Mesenchymal stem cell (in vitro differentiated cells and primary cell): Measurements from ENCODE around the gene MARF1.
A peak's percentile ranks its signal among the peaks of the same experiment; 100 is the strongest.

ENCODE experiments used
- DNase-seq: peaks from one replicate; pipeline ENCODE4 v3.0.0-alpha.2; 2013
- H2AFZ ChIP-seq: one replicate; pipeline ENCODE4 v1.6.1; 2013; ENCODE audit warnings: low read depth, mild to moderate bottlenecking, control low read depth, inconsistent platforms, low read length, moderate library complexity
- H2AK5ac ChIP-seq: 2 replicates; pipeline ENCODE4 v1.6.1; 2013; ENCODE audit warnings: low read length, moderate library complexity, mild to moderate bottlenecking, inconsistent platforms; ENCODE audit not compliant: severe bottlenecking
- H2BK120ac ChIP-seq: one replicate; pipeline ENCODE4 v1.6.1; 2013; ENCODE audit warnings: low read depth, mild to moderate bottlenecking, inconsistent platforms, low read length, moderate library complexity
- H2BK12ac ChIP-seq, 2 experiments: one replicate each; pipeline ENCODE4 v1.6.1; 2013; ENCODE audit warnings: inconsistent platforms in 2 of 2, low read length in 2 of 2, mild to moderate bottlenecking in 2 of 2, moderate library complexity in 2 of 2, control low read depth in 1 of 2
- H2BK15ac ChIP-seq: one replicate; pipeline ENCODE4 v1.6.1; 2013; ENCODE audit warnings: mild to moderate bottlenecking, low read depth, inconsistent platforms; ENCODE audit not compliant: poor library complexity, severe bottlenecking
- H2BK5ac ChIP-seq: 2 replicates; pipeline ENCODE4 v1.6.1; 2013; ENCODE audit warnings: low read depth, mild to moderate bottlenecking, low read length, control low read depth, inconsistent platforms; ENCODE audit not compliant: poor library complexity, severe bottlenecking
- H3K14ac ChIP-seq, 2 experiments: one replicate each; pipeline ENCODE4 v1.6.1; 2013; ENCODE audit warnings: inconsistent platforms in 2 of 2, low read length in 2 of 2, control low read depth in 1 of 2, mild to moderate bottlenecking in 1 of 2, moderate library complexity in 1 of 2
- H3K18ac ChIP-seq, 2 experiments: one replicate each; pipeline ENCODE4 v1.6.1; 2013; ENCODE audit warnings: inconsistent platforms in 2 of 2, low read length in 2 of 2, control low read depth in 1 of 2, low read depth in 1 of 2, mild to moderate bottlenecking in 1 of 2
- H3K23ac ChIP-seq, 2 experiments: one replicate each; pipeline ENCODE4 v1.6.1; 2013; ENCODE audit warnings: inconsistent platforms in 2 of 2, low read length in 2 of 2, mild to moderate bottlenecking in 2 of 2, moderate library complexity in 2 of 2, control low read depth in 1 of 2
- H3K27ac ChIP-seq: 2 replicates; pipeline ENCODE4 v1.5.1; 2013; ENCODE audit warnings: mild to moderate bottlenecking, moderate library complexity, low read length, control low read depth, inconsistent platforms; ENCODE audit not compliant: poor library complexity, severe bottlenecking
- H3K27me3 ChIP-seq, 2 experiments: 2 replicates each; pipeline versions ENCODE4 v1.6.1 to v1.7.0; 2013; ENCODE audit warnings: low read length in 2 of 2, mild to moderate bottlenecking in 2 of 2, moderate library complexity in 2 of 2, control low read depth in 1 of 2, inconsistent platforms in 1 of 2; ENCODE audit not compliant: control insufficient read depth in 1 of 2, insufficient read depth in 1 of 2
- H3K36me3 ChIP-seq, 2 experiments: 2 replicates each; pipeline versions ENCODE4 v1.6.1 to v1.7.0; 2013; ENCODE audit warnings: low read length in 2 of 2, control low read depth in 1 of 2, inconsistent platforms in 1 of 2, low read depth in 1 of 2, mild to moderate bottlenecking in 1 of 2; ENCODE audit not compliant: insufficient read depth in 2 of 2, control insufficient read depth in 1 of 2
- H3K4ac ChIP-seq, 2 experiments: one replicate each; pipeline ENCODE4 v1.6.1; 2013; ENCODE audit warnings: inconsistent platforms in 2 of 2, low read length in 2 of 2, mild to moderate bottlenecking in 2 of 2, moderate library complexity in 2 of 2, control low read depth in 1 of 2, low read depth in 1 of 2
- H3K4me1 ChIP-seq: 2 replicates; pipeline ENCODE4 v1.6.1; 2013; ENCODE audit warnings: low read depth, low read length, control low read depth; ENCODE audit not compliant: control insufficient read depth, insufficient read depth
- H3K4me2 ChIP-seq: 2 replicates; pipeline ENCODE4 v1.6.1; 2013; ENCODE audit warnings: low read length, mild to moderate bottlenecking, inconsistent platforms; ENCODE audit not compliant: poor library complexity, severe bottlenecking
- H3K4me3 ChIP-seq, 2 experiments: 2 replicates each; pipeline versions ENCODE4 v1.5.1 to v1.7.0; 2013; ENCODE audit warnings: low read length in 2 of 2, mild to moderate bottlenecking in 2 of 2, control low read depth in 1 of 2, low read depth in 1 of 2; ENCODE audit not compliant: insufficient read depth in 1 of 2
- H3K79me1 ChIP-seq: replicated peaks from 2 replicates; pipeline ENCODE4 v1.6.1; 2013; ENCODE audit warnings: mild to moderate bottlenecking, control low read depth, low read length, inconsistent platforms; ENCODE audit not compliant: poor library complexity, severe bottlenecking
- H3K9ac ChIP-seq: 2 replicates; pipeline ENCODE4 v1.7.0; 2013; ENCODE audit warnings: mild to moderate bottlenecking, low read length, moderate library complexity
- H3K9me3 ChIP-seq: 2 replicates; pipeline ENCODE4 v1.7.0; 2013; ENCODE audit warnings: mild to moderate bottlenecking, low read length; ENCODE audit not compliant: control insufficient read depth
- H4K8ac ChIP-seq: one replicate; pipeline ENCODE4 v1.6.1; 2013; ENCODE audit warnings: inconsistent platforms, mild to moderate bottlenecking, low read length, moderate library complexity
- H4K91ac ChIP-seq: one replicate; pipeline ENCODE4 v1.6.1; 2013; ENCODE audit warnings: mild to moderate bottlenecking, low read length, inconsistent platforms
- WGBS: methylation state at CpG from one replicate; pipeline ENCODE4 v1.1.7; 2013; ENCODE audit warnings: mixed read lengths; 5-methylcytosine and 5-hydroxymethylcytosine counted together

MARF1 gene

DNA sequence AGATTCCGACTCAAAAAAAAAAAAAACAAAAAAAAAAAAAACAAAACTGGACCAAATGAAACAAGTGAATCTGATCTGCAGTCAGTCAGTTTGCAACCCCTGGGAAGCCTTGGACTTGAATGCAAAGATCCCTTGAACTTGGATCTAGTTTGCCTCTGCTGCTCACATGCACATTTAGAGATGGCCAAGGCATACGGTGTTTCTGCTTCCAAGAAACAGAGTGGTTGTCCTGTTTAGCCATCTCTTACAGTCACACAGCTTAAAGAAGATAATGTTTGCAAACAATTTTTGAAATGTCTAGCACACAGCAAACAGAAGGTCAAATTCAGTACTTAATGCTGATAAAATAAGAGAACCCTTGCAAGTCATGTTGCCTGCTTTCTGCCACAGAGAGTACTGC is 11.6 kb upstream of the MARF1 start:
- no peak overlapping the region for H2AK5ac ChIP-seq
- H2BK12ac ChIP-seq = no peak overlapping the region
- no peak overlapping the region for H2BK5ac ChIP-seq
- no peak overlapping the region for H4K91ac ChIP-seq
- no peak overlapping the region for H3K4ac ChIP-seq
- peaks cover 3 to 12% of the 10 kb centered on the region in 2 experiments for H3K36me3 ChIP-seq
- no peak overlapping the region for H3K23ac ChIP-seq
- H3K4me1 ChIP-seq = peaks cover 3% of the 10 kb centered on the region
- no peak overlapping the region for H3K27ac ChIP-seq
- no peaks in the 10 kb centered on the region for H3K27me3 ChIP-seq
- no peak for DNase-seq
- no peak overlapping the region for H3K14ac ChIP-seq
- H3K79me1 ChIP-seq = peaks cover 12% of the 10 kb centered on the region
- no peak overlapping the region for H3K4me2 ChIP-seq
- H3K18ac ChIP-seq = no peak overlapping the region
- no peak overlapping the region for H2BK120ac ChIP-seq
- H3K9ac ChIP-seq = no peak overlapping the region
- no peaks in the 10 kb centered on the region for H3K9me3 ChIP-seq
- WGBS = 100% methylated on average over 2 of the region's 2 CpGs
- H2AFZ ChIP-seq = no peak overlapping the region
- no peak overlapping the region for H4K8ac ChIP-seq
- H2BK15ac ChIP-seq = no peak overlapping the region
- H3K4me3 ChIP-seq = no peak overlapping the region

DNA sequence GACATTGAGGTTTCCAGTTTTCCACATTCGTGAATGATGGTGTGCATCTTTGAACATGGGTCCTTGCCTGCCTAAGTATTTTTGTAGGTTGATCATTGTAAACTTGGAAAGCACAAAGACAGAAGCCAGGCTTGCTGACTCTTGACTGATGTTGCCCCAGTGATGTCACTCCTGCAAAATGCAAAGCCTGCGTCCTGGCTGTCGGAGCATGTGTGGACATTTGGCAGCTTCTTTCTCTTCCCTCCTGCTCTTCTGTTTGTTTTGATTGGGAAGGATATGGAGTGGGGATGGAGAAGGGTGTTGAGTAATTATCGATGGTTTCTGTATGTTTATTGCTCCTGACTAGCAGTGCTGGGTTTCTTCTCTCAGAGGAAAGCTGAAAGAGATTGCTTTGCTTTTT is 10.3 kb upstream of the MARF1 start:
- DNase-seq = peak; percentile 92

DNA sequence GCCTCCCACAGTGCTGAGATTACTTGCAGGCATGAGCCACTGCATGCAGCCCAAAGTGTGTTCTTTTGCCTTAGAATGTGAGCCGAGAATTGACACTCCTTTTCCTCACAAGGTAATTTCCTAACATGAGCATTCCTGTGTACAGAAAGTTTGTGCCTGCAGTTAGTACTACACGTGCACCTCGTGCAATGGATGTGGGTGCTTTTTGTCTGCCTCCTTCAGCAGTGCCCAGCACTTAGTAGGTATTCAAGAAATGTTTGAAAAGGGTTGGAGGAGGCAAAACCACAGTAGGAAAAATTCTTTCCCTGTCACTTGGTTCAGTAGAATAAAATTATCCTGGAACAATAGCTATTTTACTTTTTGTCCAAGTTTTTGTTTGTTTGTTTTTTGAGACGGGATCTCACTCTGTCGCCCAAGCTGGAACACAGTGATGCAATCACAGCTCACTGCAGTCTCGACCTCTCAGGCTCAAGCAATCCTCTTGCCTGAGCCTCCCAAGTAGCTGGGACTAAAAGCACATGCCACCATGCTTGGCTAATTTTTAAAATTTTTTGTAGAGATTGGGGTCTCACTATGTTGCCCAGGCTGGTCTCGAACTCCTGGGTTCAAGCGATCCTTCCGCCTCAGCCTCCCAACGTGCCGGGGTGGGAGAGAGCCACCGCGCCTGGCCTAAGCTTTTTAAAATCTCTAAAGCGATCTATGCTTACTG is 9.5 kb upstream of the MARF1 start:
- H3K79me1 ChIP-seq = peaks cover 7% of the 10 kb centered on the region
- H2BK15ac ChIP-seq = no peak overlapping the region
- no peak overlapping the region for H3K4me2 ChIP-seq
- H3K9me3 ChIP-seq = no peaks in the 10 kb centered on the region
- no peak overlapping the region for H2AK5ac ChIP-seq
- H2BK120ac ChIP-seq = no peak overlapping the region
- no peak overlapping the region for H3K4me3 ChIP-seq
- H2BK12ac ChIP-seq = no peak overlapping the region
- peaks cover 3% of the 10 kb centered on the region for H3K4me1 ChIP-seq
- peak; percentile 29 for DNase-seq
- peaks cover 0 to 8% of the 10 kb centered on the region in 2 experiments for H3K36me3 ChIP-seq
- peak overlapping the region; percentile 11 for H4K91ac ChIP-seq
- no peak overlapping the region for H3K23ac ChIP-seq
- H3K18ac ChIP-seq = no peak overlapping the region
- H3K27me3 ChIP-seq = no peaks in the 10 kb centered on the region
- no peak overlapping the region for H2AFZ ChIP-seq
- no peak overlapping the region for H3K4ac ChIP-seq
- 82% methylated on average over 13 of the region's 14 CpGs for WGBS
- no peak overlapping the region for H3K9ac ChIP-seq
- H3K27ac ChIP-seq = no peak overlapping the region
- no peak overlapping the region for H3K14ac ChIP-seq
- H4K8ac ChIP-seq = peak overlapping the region; percentile 59
- H2BK5ac ChIP-seq = no peak overlapping the region

More for the DNA sequence above, 10.3 kb upstream of the MARF1 start:
- H4K91ac ChIP-seq = no peak overlapping the region
- H3K4me1 ChIP-seq = peaks cover 3% of the 10 kb centered on the region
- H3K27ac ChIP-seq = peak overlapping the region; percentile 40
- 5% methylated on average over 4 of the region's 4 CpGs for WGBS
- no peak overlapping the region for H3K23ac ChIP-seq
- no peak overlapping the region for H2BK12ac ChIP-seq
- H4K8ac ChIP-seq = no peak overlapping the region
- H3K4me3 ChIP-seq = peak overlapping the region in 1 of 2 experiments; percentile 39
- no peaks in the 10 kb centered on the region for H3K9me3 ChIP-seq
- no peak overlapping the region for H2BK5ac ChIP-seq
- H2BK15ac ChIP-seq = no peak overlapping the region
- H3K79me1 ChIP-seq = peaks cover 12% of the 10 kb centered on the region
- no peak overlapping the region for H2AFZ ChIP-seq
- no peak overlapping the region for H2BK120ac ChIP-seq
- no peak overlapping the region for H3K14ac ChIP-seq
- H3K18ac ChIP-seq = no peak overlapping the region
- H3K4me2 ChIP-seq = no peak overlapping the region
- H3K4ac ChIP-seq = no peak overlapping the region
- peaks cover 3 to 12% of the 10 kb centered on the region in 2 experiments for H3K36me3 ChIP-seq
- peak overlapping the region; percentile 57 for H3K9ac ChIP-seq
- H2AK5ac ChIP-seq = no peak overlapping the region
- H3K27me3 ChIP-seq = no peaks in the 10 kb centered on the region

DNA sequence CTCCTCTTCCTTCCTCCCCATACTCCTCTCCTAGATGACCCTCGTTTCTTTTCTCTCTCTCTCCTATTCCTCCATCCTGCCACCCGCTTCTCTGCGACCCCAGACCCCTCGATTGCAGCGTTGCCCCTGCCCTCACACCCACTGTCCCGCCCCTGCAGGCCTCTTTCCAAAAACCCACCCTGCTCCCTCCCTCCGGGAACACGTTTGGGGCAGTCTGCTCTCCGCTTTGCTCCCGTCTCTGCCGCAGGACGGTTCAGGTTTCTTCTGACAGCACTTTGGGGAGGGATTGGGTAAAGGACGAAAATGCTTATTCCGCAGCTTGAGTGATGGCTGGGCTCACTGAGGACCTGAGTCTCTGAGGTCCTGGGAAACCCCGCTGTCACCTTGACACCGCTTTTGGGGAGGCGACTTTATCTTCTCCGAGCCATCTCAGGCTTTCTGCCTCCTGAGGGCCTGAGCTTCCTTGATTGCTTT is 7.8 kb upstream of the MARF1 start:
- peaks cover 6% of the 10 kb centered on the region for H3K79me1 ChIP-seq
- H3K4me3 ChIP-seq = peak overlapping the region; percentile 81 to 97
- H3K27me3 ChIP-seq = no peaks in the 10 kb centered on the region
- H3K36me3 ChIP-seq = peaks cover 0 to 8% of the 10 kb centered on the region in 2 experiments
- H3K14ac ChIP-seq = peak overlapping the region in 1 of 2 experiments; percentile 73
- H2BK12ac ChIP-seq = peak overlapping the region in 1 of 2 experiments; percentile 68
- H2AK5ac ChIP-seq = no peak overlapping the region
- DNase-seq = peak; percentile 42
- H2AFZ ChIP-seq = no peak overlapping the region
- H3K18ac ChIP-seq = peak overlapping the region; percentile 79 to 93
- no peak overlapping the region for H4K8ac ChIP-seq
- H2BK5ac ChIP-seq = no peak overlapping the region
- H2BK120ac ChIP-seq = no peak overlapping the region
- H3K4ac ChIP-seq = peak overlapping the region; percentile 15 to 56
- H3K23ac ChIP-seq = peak overlapping the region in 1 of 2 experiments; percentile 89
- H3K4me1 ChIP-seq = peaks cover 3% of the 10 kb centered on the region
- H4K91ac ChIP-seq = no peak overlapping the region
- H3K27ac ChIP-seq = no peak overlapping the region
- WGBS = 1% methylated on average over 15 of the region's 18 CpGs
- no peaks in the 10 kb centered on the region for H3K9me3 ChIP-seq
- no peak overlapping the region for H2BK15ac ChIP-seq
- H3K9ac ChIP-seq = peak overlapping the region; percentile 92
- peak overlapping the region; percentile 89 for H3K4me2 ChIP-seq
